ENCODE data around the gene SPTA1. TPM values are rescaled to one million over a fixed set of nuclear protein-coding genes. Genes with fewer than 3 reads are reported as not detected.

SPTA1 gene
- total and polyA plus RNA-seq, 2 of the 4 experiments (the other 2 are of a cell fraction) = not detected

- no peak overlapping the region for H3K18ac ChIP-seq (ENCODE audit: low read depth, low read length)
- H3K23ac ChIP-seq (ENCODE audit: low read depth, low read length) = no peak overlapping the region
- H2BK120ac ChIP-seq (ENCODE audit: low read depth, low read length) = no peak overlapping the region
- no peak overlapping the region for H2BK15ac ChIP-seq (ENCODE audit: low read depth, low read length)
- DNase-seq = no peak
- no peaks in the 10 kb centered on the region for H3K9me1 ChIP-seq (ENCODE audit: insufficient read depth, low read length)
- no CpG with 5 or more reads among the region's 3 CpGs for WGBS, 2 experiments (ENCODE audit: extremely low coverage in 2 of 2, insufficient read length in 1 of 2)
- H2BK20ac ChIP-seq (ENCODE audit: low read depth, low read length) = no peak overlapping the region
- no peak overlapping the region for H3K4ac ChIP-seq (ENCODE audit: low read depth, low read length)
- no peaks in the 10 kb centered on the region for H3K36me3 ChIP-seq (ENCODE audit: control insufficient read depth, insufficient read depth, low read length)
- CTCF ChIA-PET = no interaction called here
- no peaks in the 10 kb centered on the region for H3K9me3 ChIP-seq (ENCODE audit: control insufficient read depth, insufficient read depth, low read length)
- no peaks in the 10 kb centered on the region for H4K20me1 ChIP-seq (ENCODE audit: insufficient read depth, low read length)
- no TSS peak for BruUV-seq (replicated peaks)
- TF ChIP-seq BHLHE40 (IDR thresholded peaks at IDR 0.05; ENCODE audit: low read depth, low read length) = no peak
- TF ChIP-seq CHD1 (IDR thresholded peaks at IDR 0.05; ENCODE audit: low read depth, low read length) = no peak
- TF ChIP-seq RFX5 (IDR thresholded peaks at IDR 0.05; ENCODE audit: low read depth, low read length) = no peak
- TF ChIP-seq SMC3 (IDR thresholded peaks at IDR 0.05; ENCODE audit: low read depth, low read length) = no peak
- no peak for TF ChIP-seq MXI1 (IDR thresholded peaks at IDR 0.05; ENCODE audit: borderline replicate concordance, low read depth, low read length)
- TF ChIP-seq, protein P1, sequence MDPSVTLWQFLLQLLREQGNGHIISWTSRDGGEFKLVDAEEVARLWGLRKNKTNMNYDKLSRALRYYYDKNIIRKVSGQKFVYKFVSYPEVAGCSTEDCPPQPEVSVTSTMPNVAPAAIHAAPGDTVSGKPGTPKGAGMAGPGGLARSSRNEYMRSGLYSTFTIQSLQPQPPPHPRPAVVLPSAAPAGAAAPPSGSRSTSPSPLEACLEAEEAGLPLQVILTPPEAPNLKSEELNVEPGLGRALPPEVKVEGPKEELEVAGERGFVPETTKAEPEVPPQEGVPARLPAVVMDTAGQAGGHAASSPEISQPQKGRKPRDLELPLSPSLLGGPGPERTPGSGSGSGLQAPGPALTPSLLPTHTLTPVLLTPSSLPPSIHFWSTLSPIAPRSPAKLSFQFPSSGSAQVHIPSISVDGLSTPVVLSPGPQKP (IDR thresholded peaks at IDR 0.05; ENCODE audit: borderline replicate concordance, low read depth, low read length) = no peak
- no peak for TF ChIP-seq FOS (IDR thresholded peaks at IDR 0.05; ENCODE audit: low read depth, low read length)
- no peak for TF ChIP-seq POLR2A (IDR thresholded peaks at IDR 0.05; ENCODE audit: low read depth, low read length)
- no peak for TF ChIP-seq CTCF (conservative IDR thresholded peaks at IDR 0.05; ENCODE audit: low read depth, low read length)
- TF ChIP-seq MAZ (IDR thresholded peaks at IDR 0.05; ENCODE audit: borderline replicate concordance, low read depth, low read length) = no peak
- no peak for TF ChIP-seq USF2 (IDR thresholded peaks at IDR 0.05; ENCODE audit: low read depth, low read length)
- TF ChIP-seq RAD21 (IDR thresholded peaks at IDR 0.05; ENCODE audit: low read length) = no peak
- TF ChIP-seq NFE2L2 (IDR thresholded peaks at IDR 0.05; ENCODE audit: low read depth, low read length) = no peak
- no peak for TF ChIP-seq RCOR1 (IDR thresholded peaks at IDR 0.05; ENCODE audit: insufficient replicate concordance, low read length)
- no peak overlapping the region for H3K56ac ChIP-seq (ENCODE audit: extremely low read depth, insufficient read depth, low read length)
- H2AFZ ChIP-seq (replicated peaks; ENCODE audit: low read length, poor library complexity) = no peak overlapping the region
- no peak overlapping the region for H3K27ac ChIP-seq (ENCODE audit: insufficient read depth, low read length)
- H4K5ac ChIP-seq (ENCODE audit: low read depth, low read length) = no peak overlapping the region
- H3K14ac ChIP-seq (replicated peaks; ENCODE audit: low read depth, low read length) = no peak overlapping the region
- H3K4me2 ChIP-seq (ENCODE audit: low read depth, low read length) = no peak overlapping the region
- intact Hi-C loops (cut with micrococcal nuclease) = no loop called here
- H3K4me3 ChIP-seq (ENCODE audit: insufficient read depth, low read depth, low read length) = no peak overlapping the region
- H3K79me1 ChIP-seq (ENCODE audit: low read depth in 1 of 2, low read length in 2 of 2) = no peaks in the 10 kb centered on the region
- H2BK5ac ChIP-seq (ENCODE audit: low read depth, low read length, poor library complexity, severe bottlenecking) = no peak overlapping the region
- dilution Hi-C loops (cut with HindIII; ENCODE audit: low sequenced_read_pairs, unreplicated experiment) = no loop called here
- no peak overlapping the region for H2AK5ac ChIP-seq (ENCODE audit: low read depth, low read length)
- no peaks in the 10 kb centered on the region for H3K4me1 ChIP-seq (ENCODE audit: control insufficient read depth, insufficient read depth, low read length)
- no peaks in the 10 kb centered on the region for H3K27me3 ChIP-seq (ENCODE audit: control insufficient read depth, insufficient read depth, low read length)
- no peak overlapping the region for H4K8ac ChIP-seq (ENCODE audit: low read depth in 2 of 2, low read length in 2 of 2)
- no peak overlapping the region for H4K91ac ChIP-seq (ENCODE audit: insufficient read depth, low read depth, low read length)
- H3K9ac ChIP-seq (ENCODE audit: low read depth, low read length) = no peak overlapping the region
- POLR2A ChIA-PET (ENCODE audit: unreplicated experiment) = no interaction called here
- in situ Hi-C loops (cut with MboI; ENCODE audit: low sequenced_read_pairs) = no loop called here
- no peak for ATAC-seq (ENCODE audit: low read depth)
- H2AK9ac ChIP-seq (replicated peaks; ENCODE audit: low read depth, low read length, poor library complexity) = no peak overlapping the region
Observed at GRCh38 chr1:158719664-158720063, 33.1 kb upstream of the SPTA1 start.

Data from IMR-90 (cell line).